ENCODE measurements around the gene ECHS1.

Gene ECHS1

GRCh38 chr10:133356549-133357284, 16.4 kb downstream of the ECHS1 start:
- DNase-seq: no peak

- DNase-seq: no peak
These were observed 17.2 kb downstream of the ECHS1 start for GRCh38 chr10:133355991-133356390.

- no peak for DNase-seq
These were observed 17.9 kb downstream of the ECHS1 start for GRCh38 chr10:133355266-133355665.

GRCh38 chr10:133354672-133355240, 18.4 kb downstream of the ECHS1 start:
- no peak for DNase-seq

GRCh38 chr10:133353988-133354605, 19.1 kb downstream of the ECHS1 start:
- no peak for DNase-seq

GRCh38 chr10:133353202-133353959, 19.8 kb downstream of the ECHS1 start:
- DNase-seq: no peak

GRCh38 chr10:133351408-133352318, 21.5 kb downstream of the ECHS1 start:
- no peak for DNase-seq

- DNase-seq: no peak
These were observed 22.2 kb downstream of the ECHS1 start for GRCh38 chr10:133350950-133351329.

- DNase-seq: no peak
These were observed 22.7 kb downstream of the ECHS1 start for GRCh38 chr10:133350283-133350949.

GRCh38 chr10:133349577-133350011, 23.6 kb downstream of the ECHS1 start:
- DNase-seq: no peak

- no peak for DNase-seq
These were observed 24.0 kb downstream of the ECHS1 start for GRCh38 chr10:133349160-133349568.

- no peak for DNase-seq
These were observed 25.2 kb downstream of the ECHS1 start for GRCh38 chr10:133347710-133348517.

- DNase-seq: no peak
These were observed 26.7 kb downstream of the ECHS1 start for GRCh38 chr10:133346413-133346812.

- DNase-seq: no peak
These were observed 28.9 kb downstream of the ECHS1 start for GRCh38 chr10:133344236-133344635.

- DNase-seq: no peak
These were observed 29.6 kb downstream of the ECHS1 start for GRCh38 chr10:133343558-133343957.

- no peak for DNase-seq
These were observed 30.2 kb downstream of the ECHS1 start for GRCh38 chr10:133342942-133343341.

GRCh38 chr10:133341983-133342382, 31.2 kb downstream of the ECHS1 start:
- DNase-seq: no peak

- no peak for DNase-seq
These were observed 33.3 kb downstream of the ECHS1 start for GRCh38 chr10:133339708-133340380.

- DNase-seq: no peak
These were observed 34.8 kb downstream of the ECHS1 start for GRCh38 chr10:133338080-133339071.

Measured in activated naive CD4-positive, alpha-beta T cell treated with anti-CD3 and anti-CD28 coated beads, Interleukin-2, amount 50 U/mL, for 16 hours (primary cell).